Activated CD4-positive, alpha-beta T cell treated with anti-CD3 and anti-CD28 coated beads for 48 hours (primary cell): ENCODE data around the gene KMO.

Experiments used
- DNase-seq: peaks from one replicate; pipeline ENCODE4 v3.0.0-alpha.2; 2020

KMO gene

DNA sequence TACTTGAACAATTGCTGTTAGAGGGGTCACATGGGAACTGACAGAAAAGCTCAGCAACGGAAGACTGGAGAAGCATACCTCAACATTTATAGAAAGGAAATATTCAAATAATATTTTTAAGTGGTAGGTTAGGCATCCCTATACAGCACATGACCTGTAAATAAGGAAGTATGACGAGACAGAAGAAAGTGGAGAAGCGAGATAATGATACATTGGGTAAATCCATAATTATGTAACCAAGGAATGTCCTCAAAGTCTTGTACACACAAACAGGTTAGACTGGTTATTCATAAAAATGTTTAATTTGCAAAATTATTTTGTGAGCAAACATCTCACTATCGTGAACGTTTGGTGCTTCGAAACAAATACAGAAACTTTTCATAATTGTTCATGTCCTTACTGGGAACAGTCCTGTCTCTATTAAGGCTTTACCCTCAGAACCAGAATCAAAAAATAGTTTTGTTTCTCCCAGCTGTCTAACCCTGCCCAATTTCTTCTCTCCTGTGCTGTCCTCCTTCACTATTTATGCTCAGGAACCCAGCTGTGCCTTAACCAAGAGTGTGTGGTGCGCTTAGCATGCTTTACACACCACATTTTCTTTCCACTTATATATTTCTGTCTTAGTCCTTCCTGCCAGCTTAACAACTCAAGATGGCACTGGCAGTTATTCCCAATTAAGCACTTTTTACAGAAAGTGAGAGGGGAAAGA is 10.2 kb downstream of the KMO start:
- no peak for DNase-seq

DNA sequence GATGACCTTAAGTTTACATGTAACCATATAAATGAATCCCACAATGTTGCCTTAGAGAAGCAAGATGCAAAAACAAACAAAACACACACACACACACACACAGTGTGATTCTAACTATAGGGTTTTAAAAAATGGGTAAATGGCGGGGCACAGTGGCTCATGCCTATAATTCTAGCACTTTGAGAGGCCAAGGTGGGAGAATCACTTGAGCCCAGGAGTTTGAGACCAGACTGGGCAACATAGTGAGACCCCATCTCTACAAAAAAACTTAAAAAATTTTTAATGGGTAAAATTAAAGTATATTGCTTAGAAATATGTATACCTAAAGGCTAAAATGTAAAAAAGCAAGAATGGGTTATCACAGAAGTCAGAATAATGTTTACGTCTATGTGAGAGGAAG is 15.8 kb downstream of the KMO start:
- DNase-seq = no peak

DNA sequence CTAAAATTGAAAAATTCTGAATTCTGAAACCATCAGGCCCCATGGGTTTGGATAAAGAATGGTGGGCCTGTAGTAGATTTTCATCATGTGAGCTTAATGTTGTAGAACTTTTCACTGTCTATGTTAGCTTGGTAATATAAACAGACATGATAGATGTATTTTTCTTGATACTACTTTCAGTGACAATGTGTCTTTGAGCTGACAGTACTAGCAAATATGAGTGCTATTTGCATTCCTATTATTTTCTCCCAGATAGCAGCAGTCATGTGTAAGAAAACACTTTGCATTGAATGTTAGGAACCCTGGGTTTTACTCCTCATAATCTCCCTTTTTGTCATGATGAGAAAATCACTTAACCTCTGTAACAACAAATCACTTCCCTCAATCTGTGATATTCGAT is 18.1 kb downstream of the KMO start:
- no peak for DNase-seq

DNA sequence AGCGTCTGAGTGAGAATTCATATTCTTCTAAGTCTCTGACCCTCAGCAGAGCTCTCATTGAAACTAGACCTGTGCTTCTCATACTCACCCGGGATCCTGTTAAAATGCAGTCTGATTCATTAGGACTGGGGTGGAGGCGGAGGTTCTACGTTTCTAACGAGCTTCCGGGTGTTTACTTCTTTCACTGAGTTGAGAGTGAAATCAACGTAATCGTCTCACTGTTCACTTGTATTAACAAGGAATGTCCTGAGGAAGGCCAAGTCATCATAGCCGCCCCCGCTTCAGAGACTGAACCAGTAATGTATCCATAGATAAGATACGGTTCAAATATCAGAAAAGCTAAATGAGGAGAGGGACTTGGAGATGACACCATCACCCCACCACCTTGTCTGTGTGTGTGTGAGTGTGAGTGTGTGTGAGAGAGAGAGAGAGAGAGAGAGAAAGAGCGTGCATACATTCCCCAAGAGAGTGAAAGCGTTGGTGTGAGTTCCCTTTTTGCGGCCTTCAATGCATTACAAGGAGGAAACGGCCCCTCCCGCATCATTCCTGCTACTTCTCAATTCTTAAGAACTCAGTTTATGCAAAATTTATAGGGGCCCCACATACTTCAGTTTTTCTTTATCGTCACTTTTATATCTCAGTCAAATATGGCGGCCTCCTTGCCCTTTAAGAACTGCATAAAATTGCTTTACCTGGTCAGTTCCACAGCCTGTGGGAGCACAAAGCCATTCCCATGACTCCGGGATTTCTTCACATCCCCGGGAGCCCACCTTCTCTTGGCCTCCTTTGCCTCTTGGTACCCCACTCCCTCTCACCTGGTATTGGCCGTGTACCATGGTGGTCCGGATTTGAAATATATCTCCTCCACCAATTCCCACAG is 19.8 kb downstream of the KMO start:
- peak; percentile 75 for DNase-seq

DNA sequence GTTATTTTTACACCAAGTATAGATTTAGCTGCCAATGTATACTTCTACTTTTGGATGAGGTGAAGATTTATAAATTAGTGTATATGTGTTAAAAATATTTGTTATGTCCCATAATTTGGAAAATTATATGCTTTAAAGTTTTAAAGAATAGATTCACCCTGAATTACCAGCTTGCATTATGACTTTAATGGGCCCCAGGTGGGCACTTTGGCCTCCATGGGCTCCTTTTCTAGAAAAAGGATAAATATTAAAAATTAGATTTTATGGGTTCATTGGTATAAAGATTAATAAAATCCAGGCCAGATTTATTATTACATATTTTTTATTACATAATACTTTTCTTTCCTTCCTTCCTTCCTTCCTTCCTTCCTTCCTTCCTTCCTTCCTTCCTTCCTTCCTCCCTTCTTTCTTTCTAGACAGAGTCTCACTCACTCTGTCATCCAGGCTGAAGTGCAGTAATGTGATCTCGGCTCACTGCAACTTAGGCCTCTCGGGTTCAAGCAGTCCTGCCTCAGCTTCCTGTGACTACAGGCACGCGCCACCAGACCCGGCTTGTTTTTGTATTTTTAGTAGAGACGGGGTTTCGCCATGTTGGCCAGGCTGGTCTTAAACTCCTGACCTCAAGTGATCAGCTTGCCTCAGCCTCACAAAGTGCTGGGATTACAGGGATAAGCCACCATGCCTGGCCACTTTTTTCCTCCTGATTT is 21.9 kb downstream of the KMO start:
- DNase-seq = no peak

DNA sequence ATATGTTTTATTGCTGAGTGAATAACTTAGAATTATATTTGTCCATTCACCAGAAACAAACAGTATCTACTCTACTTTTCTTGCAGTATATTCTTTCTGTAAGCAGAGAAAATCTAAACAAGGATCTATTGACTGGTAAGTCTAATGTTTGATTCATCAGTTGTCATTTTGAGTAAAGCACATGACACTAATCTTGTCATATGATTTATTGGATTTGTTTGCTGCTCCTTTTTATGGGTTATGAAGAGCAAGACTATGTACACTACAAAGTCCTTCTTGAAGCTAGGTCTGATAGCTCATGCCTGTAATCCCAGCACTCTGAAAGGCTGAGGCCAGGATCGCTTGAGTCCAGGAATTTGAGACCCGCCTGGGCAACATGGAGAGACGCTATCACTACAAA is 23.3 kb downstream of the KMO start:
- DNase-seq = no peak

DNA sequence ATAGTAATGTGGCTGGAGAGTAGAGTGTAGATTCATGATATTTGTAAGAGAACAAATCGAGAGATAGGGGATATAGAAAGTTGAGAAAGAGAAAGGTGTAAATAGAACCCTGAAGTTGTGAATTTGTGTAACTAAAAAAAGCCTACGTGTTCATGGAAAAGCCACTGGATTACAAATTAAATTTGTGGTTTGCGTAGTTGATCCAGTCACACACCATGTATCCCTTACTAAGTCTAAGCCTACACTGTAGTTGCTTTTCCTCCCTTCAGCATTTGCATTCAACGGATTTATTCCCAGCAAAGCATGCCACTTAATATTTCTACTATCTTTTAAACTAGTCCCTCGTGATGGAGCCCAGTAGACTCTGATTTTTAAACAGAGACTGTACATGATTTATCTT is 24.9 kb downstream of the KMO start:
- no peak for DNase-seq

DNA sequence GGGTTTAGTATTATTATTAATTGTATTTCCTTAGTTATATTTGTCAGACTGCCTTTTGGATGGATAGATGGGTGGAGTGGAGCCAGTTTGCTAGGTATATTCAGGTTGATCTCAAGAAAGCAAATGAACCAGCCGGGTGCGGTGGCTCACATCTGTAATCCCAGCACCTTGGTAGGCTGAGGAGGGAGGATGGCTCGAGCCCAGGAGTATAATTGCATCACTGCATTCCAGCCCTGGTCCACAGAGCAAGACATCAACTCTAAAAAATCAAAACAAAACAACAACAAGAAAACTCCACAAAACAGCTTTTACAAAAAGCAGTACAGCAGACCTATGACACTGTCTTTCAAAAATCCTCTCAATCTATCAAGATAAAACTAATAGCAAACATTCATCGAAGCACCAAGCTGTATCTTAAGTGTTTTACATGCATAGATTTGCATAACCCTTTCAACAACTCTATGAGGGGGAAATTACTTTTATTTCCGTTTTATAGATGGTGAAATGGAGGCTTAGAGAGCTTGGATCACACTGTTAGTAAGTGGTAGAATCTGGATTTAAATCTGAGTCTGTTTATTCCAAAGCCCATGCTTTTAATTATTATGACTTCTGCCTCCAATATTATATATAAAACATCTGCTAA is 25.5 kb downstream of the KMO start:
- DNase-seq = no peak

DNA sequence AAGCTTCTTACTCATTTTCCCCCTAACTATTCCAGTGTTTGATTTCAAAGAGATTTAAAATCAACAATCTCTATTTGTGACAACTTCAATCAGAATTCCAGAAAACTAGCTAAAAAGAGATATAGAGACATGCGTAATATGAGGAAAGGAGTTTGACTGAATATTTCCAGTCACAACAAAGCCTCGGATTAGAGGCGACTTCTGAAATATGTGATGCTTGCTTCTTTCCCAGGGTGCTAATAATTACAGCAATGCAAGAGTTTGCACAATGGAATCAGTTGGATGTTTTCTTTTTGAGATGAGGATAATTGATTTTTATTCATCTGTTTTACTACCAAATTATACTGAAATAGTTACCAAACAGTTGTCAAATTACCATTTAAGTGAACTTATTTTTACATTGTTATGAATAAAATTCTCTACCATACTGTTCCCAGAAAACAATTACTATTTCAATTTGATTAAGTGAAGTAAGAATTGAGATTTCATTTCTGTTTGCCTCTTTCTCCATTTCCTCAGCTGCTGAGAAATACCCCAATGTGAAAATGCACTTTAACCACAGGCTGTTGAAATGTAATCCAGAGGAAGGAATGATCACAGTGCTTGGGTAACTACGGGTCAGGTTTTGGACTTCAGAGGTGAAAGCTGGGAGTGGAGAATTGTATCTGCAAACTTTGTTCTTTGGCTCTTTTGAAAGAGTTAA is 28.1 kb downstream of the KMO start:
- no peak for DNase-seq

DNA sequence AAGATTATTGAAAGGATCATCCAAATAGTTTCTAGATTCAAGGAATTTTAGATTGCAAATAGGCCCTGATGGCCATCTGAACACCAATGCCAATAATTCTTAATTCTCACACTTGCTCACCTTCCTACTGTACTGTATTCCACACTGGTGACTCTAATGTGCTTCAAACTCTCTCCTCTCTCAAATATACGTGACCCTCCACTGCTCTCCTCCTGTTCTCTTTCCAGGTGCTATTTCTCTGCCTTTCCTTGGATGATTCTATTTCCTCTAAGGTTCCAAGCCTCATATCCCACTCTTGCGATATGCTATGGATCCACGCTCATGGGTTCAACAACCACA is 28.6 kb downstream of the KMO start:
- DNase-seq = no peak

DNA sequence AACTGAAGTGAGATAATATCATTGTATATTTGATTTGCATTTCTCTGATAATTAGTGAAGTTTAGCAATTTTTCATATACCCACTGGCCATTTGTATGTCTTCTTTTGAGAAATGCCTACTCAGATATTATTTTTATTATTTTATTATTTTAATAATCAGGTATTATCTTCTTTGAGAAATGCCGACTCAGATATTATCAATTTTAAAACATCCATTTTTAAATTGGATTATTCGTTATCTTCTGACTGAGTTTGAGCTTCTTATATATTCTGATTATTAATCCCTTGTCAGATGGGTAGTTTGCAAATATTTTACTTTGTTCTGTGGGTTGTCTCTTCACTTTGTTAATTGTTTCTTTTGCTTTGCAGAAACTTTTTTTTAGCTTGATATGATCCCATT is 37.7 kb downstream of the KMO start:
- DNase-seq = no peak

DNA sequence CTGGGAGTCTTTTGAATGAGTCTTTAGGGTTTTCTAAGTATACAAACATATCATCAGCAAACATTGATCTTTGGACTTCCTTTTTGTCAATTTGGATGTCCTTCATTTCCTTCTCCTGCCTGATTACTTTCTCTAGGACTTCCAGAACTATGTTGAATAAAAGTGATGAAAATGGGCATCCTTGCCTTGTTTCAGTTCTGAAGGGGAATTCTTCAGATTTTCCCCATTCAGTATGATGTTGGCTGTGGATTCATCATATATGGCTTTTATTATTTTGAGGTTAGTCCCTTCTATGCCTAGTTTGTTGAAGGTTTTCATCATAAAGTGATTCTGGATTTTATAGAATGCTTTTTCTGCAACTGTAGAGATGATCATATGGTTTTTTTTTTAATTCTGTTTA is 42.0 kb downstream of the KMO start:
- DNase-seq = no peak

DNA sequence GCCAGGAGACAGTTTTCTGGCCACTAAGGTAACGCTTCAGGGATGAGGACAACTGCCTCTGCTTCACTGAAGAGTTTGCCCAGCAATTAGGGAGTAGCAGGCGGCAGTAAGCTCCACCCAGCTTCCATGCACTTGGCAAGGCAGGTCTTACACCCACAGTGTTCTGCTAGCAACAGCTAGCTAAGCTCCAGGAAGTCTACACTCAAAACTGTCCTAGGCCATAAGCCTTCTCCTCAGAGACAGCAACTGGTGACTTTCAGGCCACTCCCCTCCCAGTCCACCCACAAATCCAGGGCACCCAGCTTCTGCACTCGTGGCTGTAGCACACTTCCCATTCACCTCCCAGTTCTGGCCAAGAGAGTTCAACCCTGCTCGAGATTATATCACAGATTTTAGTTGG is 47.3 kb downstream of the KMO start:
- DNase-seq = no peak

DNA sequence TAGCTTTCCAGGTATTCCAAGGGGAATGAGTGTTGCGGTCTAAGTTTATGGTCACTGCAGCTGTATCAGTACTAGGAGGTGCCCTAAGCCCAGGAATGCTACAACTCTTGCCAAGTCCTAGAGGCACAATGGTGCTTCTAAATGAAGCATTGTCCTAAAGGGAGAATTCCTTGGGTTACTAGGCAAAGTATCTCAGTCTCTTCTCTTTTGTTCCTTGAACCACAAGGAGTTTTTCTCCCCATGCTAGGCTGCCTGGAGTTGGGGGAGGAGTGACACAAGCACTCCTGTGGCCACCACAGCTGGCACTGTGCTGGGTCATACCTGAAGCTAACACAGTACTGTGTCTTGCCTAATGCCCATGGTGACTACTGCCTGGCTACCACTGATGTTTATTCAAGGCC is 50.7 kb downstream of the KMO start:
- DNase-seq = no peak

DNA sequence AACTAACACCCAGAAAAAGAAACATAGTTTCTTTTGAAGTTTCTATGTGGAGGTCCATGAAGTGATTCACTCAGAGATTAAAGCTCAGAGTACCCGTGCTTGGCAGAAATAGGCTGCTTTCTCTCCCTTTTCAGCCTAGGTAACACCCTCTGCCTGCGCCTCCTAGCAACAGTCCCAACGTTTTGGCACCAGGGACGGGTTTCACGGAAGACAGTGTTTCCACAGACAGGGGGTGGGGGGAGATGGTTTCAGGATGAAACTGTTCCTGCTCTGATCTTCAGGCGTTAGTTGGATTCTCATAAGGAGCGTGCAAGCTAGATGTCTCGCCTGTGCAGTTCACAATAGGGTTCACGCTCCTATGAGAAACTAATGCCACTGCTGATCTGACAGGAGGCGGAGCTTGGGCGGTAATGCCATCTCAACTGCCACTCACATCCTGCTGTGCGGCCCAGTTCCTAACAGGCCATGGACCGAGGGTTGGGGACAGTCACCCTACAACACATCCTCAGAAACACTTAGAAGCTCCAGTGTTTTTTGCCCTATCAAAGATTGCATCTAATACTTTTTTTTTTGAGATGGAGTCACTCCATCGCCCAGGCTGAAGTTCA is 54.8 kb downstream of the KMO start:
- no peak for DNase-seq

DNA sequence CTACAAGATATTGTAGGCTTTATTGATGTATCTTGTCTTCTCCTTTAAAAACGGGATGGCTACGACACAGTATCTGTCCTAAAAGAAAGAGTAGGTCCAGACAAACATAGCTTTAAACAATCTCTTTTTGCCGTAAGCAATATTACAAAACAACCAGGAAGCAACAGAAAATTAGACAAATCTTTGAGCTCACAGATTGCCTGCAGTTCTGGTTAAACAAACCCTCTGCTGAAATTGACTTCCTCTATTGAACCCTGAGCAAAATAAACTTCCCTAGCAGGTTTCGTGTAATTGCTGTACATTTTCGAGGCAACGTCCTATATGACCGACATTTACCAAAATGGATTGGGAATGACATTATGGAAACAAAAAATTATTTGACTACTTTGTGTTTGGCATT is 57.3 kb downstream of the KMO start:
- DNase-seq = no peak

DNA sequence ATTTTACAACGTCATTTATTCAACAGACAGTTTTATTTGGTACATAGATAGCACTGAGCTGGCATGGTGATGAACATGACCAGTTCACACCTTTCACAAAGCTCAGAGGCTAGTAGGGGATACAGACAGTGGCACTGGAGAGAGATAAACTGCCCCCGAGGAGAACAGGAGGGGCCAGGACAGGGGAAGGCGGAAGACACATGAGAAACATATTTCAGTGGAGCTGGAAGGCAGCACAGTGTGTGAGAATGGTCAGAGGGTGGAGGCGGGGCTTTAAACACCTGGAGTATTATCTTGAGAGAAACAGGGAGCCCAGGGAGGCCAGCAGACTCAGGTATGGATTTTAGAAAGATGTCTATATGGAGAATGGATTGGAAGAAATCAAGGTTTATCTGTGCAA is 58.5 kb downstream of the KMO start:
- DNase-seq = no peak

DNA sequence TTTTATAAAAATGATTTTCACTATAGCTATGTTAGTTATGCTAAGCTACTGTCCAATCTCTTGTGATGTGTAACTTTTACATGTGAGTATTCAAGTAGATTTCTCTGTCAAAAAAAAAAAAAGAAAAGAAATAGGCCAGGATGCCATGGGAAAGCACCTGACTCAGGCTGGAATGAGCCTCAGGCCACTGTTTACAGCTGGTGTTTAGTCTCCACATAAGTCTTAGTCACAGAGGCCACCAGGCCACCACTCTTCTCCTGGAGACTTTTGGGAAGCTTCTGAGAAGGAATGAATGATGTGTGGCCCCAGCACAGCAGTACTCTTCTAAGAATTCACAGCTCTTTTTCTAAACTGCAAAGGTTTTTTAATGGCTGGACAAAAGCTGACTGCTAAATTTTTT is 59.1 kb downstream of the KMO start:
- no peak for DNase-seq

DNA sequence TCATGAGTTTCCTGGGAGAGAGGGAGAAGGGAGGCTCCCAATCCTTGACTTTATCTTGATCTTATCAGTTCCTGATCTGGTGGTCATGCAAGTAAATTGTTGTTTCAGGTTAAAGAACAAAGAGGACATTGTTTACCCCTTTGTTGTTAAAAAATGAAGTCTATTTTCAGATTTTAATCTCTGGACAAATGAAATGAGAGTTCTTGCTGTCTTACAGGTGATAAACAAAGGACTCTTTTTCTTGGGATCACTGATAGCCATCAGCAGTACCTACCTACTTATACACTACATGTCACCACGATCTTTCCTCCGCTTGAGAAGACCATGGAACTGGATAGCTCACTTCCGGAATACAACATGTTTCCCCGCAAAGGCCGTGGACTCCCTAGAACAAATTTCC is 59.6 kb downstream of the KMO start:
- no peak for DNase-seq

DNA sequence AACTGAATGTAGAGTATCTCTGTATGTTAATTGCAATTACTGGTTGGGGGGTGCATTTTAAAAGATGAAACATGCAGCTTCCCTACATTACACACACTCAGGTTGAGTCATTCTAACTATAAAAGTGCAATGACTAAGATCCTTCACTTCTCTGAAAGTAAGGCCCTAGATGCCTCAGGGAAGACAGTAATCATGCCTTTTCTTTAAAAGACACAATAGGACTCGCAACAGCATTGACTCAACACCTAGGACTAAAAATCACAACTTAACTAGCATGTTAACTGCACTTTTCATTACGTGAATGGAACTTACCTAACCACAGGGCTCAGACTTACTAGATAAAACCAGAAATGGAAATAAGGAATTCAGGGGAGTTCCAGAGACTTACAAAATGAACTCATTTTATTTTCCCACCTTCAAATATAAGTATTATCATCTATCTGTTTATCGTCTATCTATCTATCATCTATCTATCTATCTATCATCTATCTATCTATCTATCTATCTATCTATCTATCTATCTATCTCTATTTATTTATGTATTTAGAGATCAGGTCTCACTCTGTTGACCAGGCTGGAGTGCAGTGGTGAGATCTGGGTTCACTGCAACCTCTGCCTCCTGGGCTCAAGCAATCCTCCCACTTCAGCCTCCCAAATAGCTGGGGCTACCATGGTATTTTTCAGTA is 60.2 kb downstream of the KMO start:
- DNase-seq = no peak

DNA sequence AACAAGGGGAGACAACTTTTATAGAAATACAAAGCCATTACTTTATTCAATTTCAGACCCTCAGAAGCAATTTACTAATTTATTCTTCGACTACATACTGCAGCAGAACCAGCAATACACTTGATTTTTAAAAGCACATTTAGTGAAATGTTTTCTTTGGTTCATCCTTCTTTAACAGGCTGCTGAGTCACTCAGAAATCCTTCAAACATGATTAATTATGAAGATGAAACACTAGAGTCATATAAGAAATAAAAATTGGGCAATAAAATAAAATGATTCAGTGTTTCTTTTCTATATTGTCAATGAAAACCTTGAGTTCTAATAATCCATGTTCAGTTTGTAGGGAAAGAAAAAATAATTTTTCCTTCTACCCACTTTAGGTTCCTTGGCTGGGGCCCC is 61.0 kb downstream of the KMO start:
- DNase-seq = no peak

DNA sequence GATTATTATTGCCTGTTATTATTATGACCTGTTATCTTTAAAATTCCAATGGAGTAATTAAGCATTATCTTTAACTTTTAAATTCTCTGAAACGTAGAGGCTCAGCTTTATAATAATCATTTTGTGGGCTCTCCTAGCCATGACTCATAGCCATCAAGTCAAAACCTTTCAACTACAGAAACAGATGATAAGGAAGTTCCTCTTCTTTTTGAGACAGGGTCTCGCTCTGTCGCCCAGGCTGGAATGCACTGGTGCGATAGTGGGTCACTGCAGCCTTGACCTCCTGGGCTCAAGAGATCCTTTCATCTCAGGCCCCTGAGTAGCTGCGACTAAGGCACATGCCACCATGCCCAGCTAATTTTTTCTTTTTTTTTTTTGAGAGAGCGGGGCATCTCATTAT is 64.5 kb downstream of the KMO start:
- no peak for DNase-seq
